Measurements from ENCODE around the gene FGFR2.

The FGFR2 gene

GRCh38 chr10:121598263-121599249 is at the start of gene FGFR2:
FGFR2 (minus strand) TSS chr10:121598444; CDS start chr10:121593817, 4,627 bp downstream.
- peak; percentile 92 for DNase-seq

- DNase-seq = no peak
Measured at GRCh38 chr10:121647401-121647800, 49.2 kb upstream of the FGFR2 start.

GRCh38 chr10:121645696-121646095 is 47.5 kb upstream of the FGFR2 start:
- no peak for DNase-seq

- no peak for DNase-seq
Measured at GRCh38 chr10:121644501-121644900, 46.3 kb upstream of the FGFR2 start.

GRCh38 chr10:121640266-121640665 is 42.0 kb upstream of the FGFR2 start:
- DNase-seq = no peak

GRCh38 chr10:121639416-121639815 is 41.2 kb upstream of the FGFR2 start:
- DNase-seq = no peak

- no peak for DNase-seq
Measured at GRCh38 chr10:121637437-121637836, 39.2 kb upstream of the FGFR2 start.

- DNase-seq = no peak
Measured at GRCh38 chr10:121633056-121633455, 34.8 kb upstream of the FGFR2 start.

GRCh38 chr10:121631365-121632029 is 33.3 kb upstream of the FGFR2 start:
- no peak for DNase-seq

- DNase-seq = no peak
Measured at GRCh38 chr10:121628859-121629258, 30.6 kb upstream of the FGFR2 start.

GRCh38 chr10:121627876-121628581 is 29.8 kb upstream of the FGFR2 start:
- DNase-seq = no peak

- no peak for DNase-seq
Measured at GRCh38 chr10:121624836-121625486, 26.7 kb upstream of the FGFR2 start.

- no peak for DNase-seq
Measured at GRCh38 chr10:121618906-121619305, 20.7 kb upstream of the FGFR2 start.

- DNase-seq = no peak
Measured at GRCh38 chr10:121617176-121617575, 18.9 kb upstream of the FGFR2 start.

GRCh38 chr10:121616291-121616690 is 18.0 kb upstream of the FGFR2 start:
- no peak for DNase-seq

GRCh38 chr10:121615836-121616235 is 17.6 kb upstream of the FGFR2 start:
- no peak for DNase-seq

GRCh38 chr10:121615435-121615793 is 17.2 kb upstream of the FGFR2 start:
- no peak for DNase-seq

- DNase-seq = no peak
Measured at GRCh38 chr10:121614613-121615434, 16.6 kb upstream of the FGFR2 start.

- DNase-seq = no peak
Measured at GRCh38 chr10:121613456-121613855, 15.2 kb upstream of the FGFR2 start.

GRCh38 chr10:121611393-121612159 is 13.3 kb upstream of the FGFR2 start:
- no peak for DNase-seq

GRCh38 chr10:121610798-121611323 is 12.6 kb upstream of the FGFR2 start:
- no peak for DNase-seq

Data from 8988T (cell line).